Left lobe of liver (tissue), 2 donors: ENCODE results near the gene TCAIM. TPM values are rescaled to one million over a fixed set of nuclear protein-coding genes. Genes with fewer than 3 reads are reported as not detected.

ENCODE experiments used
- ATAC-seq: fragments of 200-7000 bp; cut with Tn5 transposase; one replicate; pipeline ENCODE4 v1.9.1; 2020; ENCODE audit warnings: mild to moderate bottlenecking, moderate library complexity
- DNase-seq: peaks from one replicate; pipeline ENCODE4 v3.0.0-alpha.2; 2020; ENCODE audit warnings: low spot score
- total RNA-seq: library from RNA; stranded (reverse); gene quantifications from one replicate; pipeline ENCODE4 v1.2.1, GENCODE V29; 2021
- donor health status: DM: no; HTN: no; CAD: no; lungs with moderate emphysema.
- donor health status: DM: no; HTN: yes; CAD: no.

The TCAIM gene
- total RNA-seq, 1 donor from 2014 or later, result 30.5 TPM

- no peak for ATAC-seq
- DNase-seq, result no peak
These were observed 105.9 kb downstream of the TCAIM start for GRCh38 chr3:44444437-44444836.

- ATAC-seq (no peak), DNase-seq (no peak)
These were observed 106.5 kb downstream of the TCAIM start for GRCh38 chr3:44444896-44445691.

- no peak for DNase-seq
- no peak for ATAC-seq
These were observed 107.2 kb downstream of the TCAIM start for GRCh38 chr3:44445786-44446185.

GRCh38 chr3:44446929-44447328 is 108.4 kb downstream of the TCAIM start:
- ATAC-seq (no peak), DNase-seq (no peak)

- no peak for DNase-seq
- no peak for ATAC-seq
These were observed 112.9 kb downstream of the TCAIM start for GRCh38 chr3:44451441-44451840.

GRCh38 chr3:44454258-44454657 is 115.7 kb downstream of the TCAIM start:
- peak; percentile 32 for ATAC-seq

GRCh38 chr3:44455318-44455717 is 116.8 kb downstream of the TCAIM start:
- DNase-seq (peak; percentile 38), ATAC-seq (no peak)

More at GRCh38 chr3:44454258-44454657, 115.7 kb downstream of the TCAIM start:
- DNase-seq, result no peak

Other genes starting within 250 kb of the TCAIM start
- gene TOPAZ1, start 96.9 kb upstream of the TCAIM start, total RNA-seq, result not detected
- gene ZNF445, start 138.9 kb downstream of the TCAIM start, total RNA-seq, result 10.6 TPM
- 2.2 TPM for gene ZKSCAN7, start 216.4 kb downstream of the TCAIM start, total RNA-seq
- 0.30 TPM for gene ZNF660, start 246.2 kb downstream of the TCAIM start, total RNA-seq